Activated naive CD4-positive, alpha-beta T cell treated with Interleukin-2 at 50 U/mL for 16 hours (primary cell): ENCODE measurements around the gene FLT3LG.
A peak's percentile ranks its signal among the peaks of the same experiment; 100 is the strongest.

Source experiments
- DNase-seq: peaks from one replicate; pipeline ENCODE4 v3.0.0-alpha.2; 2020

FLT3LG gene

GRCh38 chr19:49489601-49490167 is 15.7 kb downstream of the FLT3LG start:
- DNase-seq, result peak; percentile 66

GRCh38 chr19:49490287-49491029 is 16.4 kb downstream of the FLT3LG start:
- DNase-seq, result peak; percentile 48

GRCh38 chr19:49491030-49491803 is 17.2 kb downstream of the FLT3LG start:
- no peak for DNase-seq

- no peak for DNase-seq
Observed at GRCh38 chr19:49491804-49492572, 18.0 kb downstream of the FLT3LG start.

- DNase-seq, result no peak
Observed at GRCh38 chr19:49492573-49493405, 18.8 kb downstream of the FLT3LG start.

GRCh38 chr19:49496574-49497008 is 22.6 kb downstream of the FLT3LG start:
- DNase-seq, result no peak

GRCh38 chr19:49497047-49497788 is 23.2 kb downstream of the FLT3LG start:
- peak; percentile 80 for DNase-seq

- peak; percentile 15 for DNase-seq
Observed at GRCh38 chr19:49497789-49498103, 23.7 kb downstream of the FLT3LG start.

GRCh38 chr19:49498475-49498874 is 24.5 kb downstream of the FLT3LG start:
- no peak for DNase-seq

- DNase-seq, result peak; percentile 44
Observed at GRCh38 chr19:49499030-49499670, 25.1 kb downstream of the FLT3LG start.

- DNase-seq, result peak; percentile 52
Observed at GRCh38 chr19:49502866-49503581, 29.0 kb downstream of the FLT3LG start.

GRCh38 chr19:49503582-49503962 is 29.6 kb downstream of the FLT3LG start:
- DNase-seq, result no peak

- DNase-seq, result peak; percentile 78
Observed at GRCh38 chr19:49506575-49507105, 32.6 kb downstream of the FLT3LG start.

- no peak for DNase-seq
Observed at GRCh38 chr19:49507803-49508494, 33.9 kb downstream of the FLT3LG start.

GRCh38 chr19:49512970-49513745 is 39.1 kb downstream of the FLT3LG start:
- peak; percentile 35 for DNase-seq

GRCh38 chr19:49513746-49514118 is 39.7 kb downstream of the FLT3LG start:
- DNase-seq, result no peak

GRCh38 chr19:49514151-49514550 is 40.1 kb downstream of the FLT3LG start:
- DNase-seq, result no peak

GRCh38 chr19:49515767-49516166 is 41.8 kb downstream of the FLT3LG start:
- no peak for DNase-seq

- DNase-seq, result no peak
Observed at GRCh38 chr19:49518033-49518432, 44.0 kb downstream of the FLT3LG start.
